Measurements from ENCODE around the gene DGKQ.

- no peak for TF ChIP-seq CTCF (IDR thresholded peaks at IDR 0.05)
- TF ChIP-seq POLR2A (IDR thresholded peaks at IDR 0.05): no peak
Measured at GRCh38 chr4:926538-926937, 46.8 kb downstream of the DGKQ start.
